Measurements from ENCODE around the gene CRISP2.

CRISP2 gene

DNA sequence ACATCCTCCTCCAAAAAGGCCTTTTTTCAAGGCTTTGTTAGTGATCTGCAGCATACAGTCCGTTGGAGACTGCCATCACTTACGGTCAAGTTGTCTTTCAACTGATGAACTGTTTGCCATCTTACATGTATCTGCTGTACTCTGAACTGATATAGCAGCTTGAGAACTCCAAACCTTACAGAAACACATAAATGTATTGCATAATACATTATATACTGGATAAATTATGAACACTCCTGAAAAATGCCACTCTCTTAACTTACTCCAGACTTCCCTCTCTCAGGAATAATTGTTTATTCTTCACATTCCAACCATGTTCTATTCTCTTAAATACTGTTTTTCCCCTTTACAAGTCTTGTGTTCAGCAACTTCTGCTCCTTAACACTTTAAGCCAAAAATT is 62.1 kb downstream of the CRISP2 start:
- no peak overlapping the region for H3K4me3 ChIP-seq (ENCODE audit: low read length)
- no peak overlapping the region for H3K9ac ChIP-seq (ENCODE audit: low read length)
- no peaks in the 10 kb centered on the region for H3K4me1 ChIP-seq (ENCODE audit: control insufficient read depth, insufficient read depth, low read length)
- no peaks in the 10 kb centered on the region for H3K27me3 ChIP-seq (ENCODE audit: control insufficient read depth, insufficient read depth, low read length)
- no peaks in the 10 kb centered on the region for H3K36me3 ChIP-seq (ENCODE audit: control insufficient read depth, insufficient read depth, low read length)
- no peaks in the 10 kb centered on the region for H3K9me3 ChIP-seq (ENCODE audit: control insufficient read depth, low read length)

GRCh38 chr6:49649988-49650387 is 63.4 kb downstream of the CRISP2 start:
- Histone ChIP-seq H3K36me3 (ENCODE audit: control insufficient read depth, insufficient read depth, low read length) (no peaks in the 10 kb centered on the region), H3K9me3 (ENCODE audit: control insufficient read depth, low read length) (no peaks in the 10 kb centered on the region), H3K4me3 (ENCODE audit: low read length) (no peak overlapping the region), H3K27me3 (ENCODE audit: control insufficient read depth, insufficient read depth, low read length) (no peaks in the 10 kb centered on the region), H3K4me1 (ENCODE audit: control insufficient read depth, insufficient read depth, low read length) (no peaks in the 10 kb centered on the region), H3K9ac (ENCODE audit: low read length) (no peak overlapping the region)

DNA sequence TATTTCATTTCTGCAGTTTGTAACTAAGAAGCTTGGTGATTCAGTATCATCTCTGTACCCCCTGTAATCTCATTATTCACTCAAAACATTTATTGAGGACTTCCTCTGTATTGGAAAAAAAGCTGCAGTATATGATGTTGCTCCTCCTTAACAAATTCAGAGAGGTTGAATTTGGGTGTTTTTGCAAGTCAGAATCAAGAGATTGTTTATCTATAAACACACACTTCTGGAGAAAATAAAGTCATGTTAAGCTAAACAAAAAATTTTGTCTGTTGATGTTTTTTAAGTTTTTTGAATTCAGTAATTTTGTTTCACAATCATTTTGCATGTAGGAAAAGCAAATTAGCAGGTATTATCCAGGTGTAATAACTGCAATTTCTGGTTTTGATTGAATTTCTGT is 65.3 kb downstream of the CRISP2 start:
- H3K4me1 ChIP-seq (ENCODE audit: control insufficient read depth, insufficient read depth, low read length), result no peaks in the 10 kb centered on the region
- no peak overlapping the region for H3K9ac ChIP-seq (ENCODE audit: low read length)
- no peaks in the 10 kb centered on the region for H3K9me3 ChIP-seq (ENCODE audit: control insufficient read depth, low read length)
- H3K36me3 ChIP-seq (ENCODE audit: control insufficient read depth, insufficient read depth, low read length), result no peaks in the 10 kb centered on the region
- H3K4me3 ChIP-seq (ENCODE audit: low read length), result no peak overlapping the region
- no peaks in the 10 kb centered on the region for H3K27me3 ChIP-seq (ENCODE audit: control insufficient read depth, insufficient read depth, low read length)

- no peaks in the 10 kb centered on the region for H3K4me1 ChIP-seq (ENCODE audit: control insufficient read depth, insufficient read depth, low read length)
- H3K27me3 ChIP-seq (ENCODE audit: control insufficient read depth, insufficient read depth, low read length), result no peaks in the 10 kb centered on the region
- no peaks in the 10 kb centered on the region for H3K9me3 ChIP-seq (ENCODE audit: control insufficient read depth, low read length)
- no peak overlapping the region for H3K9ac ChIP-seq (ENCODE audit: low read length)
- H3K4me3 ChIP-seq (ENCODE audit: low read length), result no peak overlapping the region
- H3K36me3 ChIP-seq (ENCODE audit: control insufficient read depth, insufficient read depth, low read length), result no peaks in the 10 kb centered on the region
These were observed 65.9 kb downstream of the CRISP2 start for GRCh38 chr6:49647476-49647875.

GRCh38 chr6:49646942-49647341 is 66.4 kb downstream of the CRISP2 start:
- Histone ChIP-seq H3K9me3 (ENCODE audit: control insufficient read depth, low read length) (no peaks in the 10 kb centered on the region), H3K36me3 (ENCODE audit: control insufficient read depth, insufficient read depth, low read length) (no peaks in the 10 kb centered on the region), H3K4me1 (ENCODE audit: control insufficient read depth, insufficient read depth, low read length) (no peaks in the 10 kb centered on the region), H3K9ac (ENCODE audit: low read length) (no peak overlapping the region), H3K27me3 (ENCODE audit: control insufficient read depth, insufficient read depth, low read length) (no peaks in the 10 kb centered on the region), H3K4me3 (ENCODE audit: low read length) (no peak overlapping the region)

DNA sequence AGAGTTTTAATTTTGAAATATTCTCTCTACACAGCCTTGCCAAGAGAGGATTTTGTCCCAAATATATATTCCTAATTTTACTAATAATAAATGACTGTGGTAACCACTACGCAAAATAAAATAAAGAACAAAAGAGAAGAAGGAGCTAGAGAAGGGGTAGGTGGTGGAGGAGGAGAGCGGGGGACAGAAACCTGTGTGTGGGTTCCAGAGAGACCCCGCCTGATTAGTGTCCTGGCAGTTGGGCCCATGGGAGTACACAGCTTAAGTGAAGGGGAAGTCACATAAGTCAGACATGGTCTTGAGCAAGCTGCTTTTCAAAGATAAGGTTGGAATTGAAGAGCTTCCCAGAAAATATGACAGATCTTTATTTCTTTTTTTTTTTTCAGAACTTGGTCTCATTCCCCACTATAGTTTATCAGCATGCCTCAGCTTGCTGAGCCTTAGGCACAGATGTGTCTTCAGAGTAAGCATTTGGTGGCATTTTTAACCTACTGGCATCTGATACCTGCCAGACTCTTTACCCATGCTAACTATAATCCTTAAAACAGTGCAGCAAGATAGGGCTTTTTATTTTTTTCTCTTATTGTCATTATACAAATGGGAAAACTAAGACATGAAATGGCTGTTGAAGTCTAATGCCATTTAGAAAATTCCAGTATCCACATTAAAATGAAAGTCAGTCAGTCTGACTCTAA is 67.1 kb downstream of the CRISP2 start:
- H3K4me3 ChIP-seq (ENCODE audit: low read length), result no peak overlapping the region
- H3K36me3 ChIP-seq (ENCODE audit: control insufficient read depth, insufficient read depth, low read length), result no peaks in the 10 kb centered on the region
- no peaks in the 10 kb centered on the region for H3K4me1 ChIP-seq (ENCODE audit: control insufficient read depth, insufficient read depth, low read length)
- no peaks in the 10 kb centered on the region for H3K9me3 ChIP-seq (ENCODE audit: control insufficient read depth, low read length)
- H3K27me3 ChIP-seq (ENCODE audit: control insufficient read depth, insufficient read depth, low read length), result no peaks in the 10 kb centered on the region
- no peak overlapping the region for H3K9ac ChIP-seq (ENCODE audit: low read length)

DNA sequence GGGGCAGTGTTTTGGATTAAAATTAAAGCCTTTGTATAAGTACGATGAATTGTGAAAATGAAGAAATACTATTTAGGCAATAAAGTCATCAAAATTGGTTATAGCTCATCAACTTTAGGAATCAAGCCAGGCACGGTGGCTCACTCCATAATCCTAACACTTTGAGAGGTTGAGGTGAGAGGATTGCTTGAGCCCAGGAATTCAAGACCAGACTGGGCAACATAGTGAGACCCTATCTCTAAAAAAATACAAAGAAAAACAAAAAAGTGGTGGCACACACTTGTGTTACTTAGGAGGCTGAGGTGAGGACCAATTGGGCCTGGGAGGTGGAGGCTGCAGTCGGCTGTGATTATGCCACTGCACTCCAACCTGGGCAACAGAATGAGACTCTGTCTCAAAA is 68.2 kb downstream of the CRISP2 start:
- no peak overlapping the region for H3K9ac ChIP-seq (ENCODE audit: low read length)
- no peaks in the 10 kb centered on the region for H3K9me3 ChIP-seq (ENCODE audit: control insufficient read depth, low read length)
- H3K27me3 ChIP-seq (ENCODE audit: control insufficient read depth, insufficient read depth, low read length), result no peaks in the 10 kb centered on the region
- no peaks in the 10 kb centered on the region for H3K36me3 ChIP-seq (ENCODE audit: control insufficient read depth, insufficient read depth, low read length)
- no peak overlapping the region for H3K4me3 ChIP-seq (ENCODE audit: low read length)
- H3K4me1 ChIP-seq (ENCODE audit: control insufficient read depth, insufficient read depth, low read length), result no peaks in the 10 kb centered on the region
